T-helper 17 cell (primary cell): ENCODE measurements around the gene SYT14. TPM values are rescaled to one million over a fixed set of nuclear protein-coding genes. Genes with fewer than 3 reads are reported as not detected.
"Not testable (repeated sequence)": the region's sequence is repeated elsewhere in the genome, so short reads cannot be mapped to it uniquely, and the experiment has no call there.

Experiments used
- ATAC-seq: fragments of 150-1000 bp; cut with Tn5 transposase; 2 replicates; pipeline ENCODE4 v1.10.0; 2021; ENCODE audit warnings: mild to moderate bottlenecking, moderate library complexity
- DNase-seq, 3 donors: peaks; one replicate each; pipeline versions ENCODE4 v3.0.0 to v3.0.0-alpha.2; 2020 to 2021
- H3K9me3 ChIP-seq: one replicate; pipeline ENCODE4 v1.7.0; 2013; ENCODE audit warnings: low read length, mild to moderate bottlenecking; ENCODE audit not compliant: control insufficient read depth, poor library complexity, severe bottlenecking
- H3K27ac Mint-ChIP-seq: one replicate; pipeline ENCODE4 v1.8.0; 2022; ENCODE audit warnings: mild to moderate bottlenecking, moderate library complexity, mixed read lengths
- H3K27me3 Mint-ChIP-seq: one replicate; pipeline ENCODE4 v1.8.0; 2022; ENCODE audit warnings: mixed read lengths
- H3K36me3 Mint-ChIP-seq: one replicate; pipeline ENCODE4 v1.8.0; 2022; ENCODE audit warnings: low read depth, mixed read lengths
- H3K4me1 Mint-ChIP-seq: one replicate; pipeline ENCODE4 v1.8.0; 2022; ENCODE audit warnings: mild to moderate bottlenecking, mixed read lengths
- H3K4me3 Mint-ChIP-seq: one replicate; pipeline ENCODE4 v1.8.0; 2022; ENCODE audit warnings: mild to moderate bottlenecking, moderate library complexity, mixed read lengths
- total RNA-seq, 4 donors: library from RNA in 2 of 4; stranded (reverse) in 2 of 4; gene quantifications; one replicate each; pipeline ENCODE4 v1.2.3 and lab custom pipeline; 2022 to 2026

SYT14 gene
- total RNA-seq, 2 donors from 2014 or later = not detected

DNA sequence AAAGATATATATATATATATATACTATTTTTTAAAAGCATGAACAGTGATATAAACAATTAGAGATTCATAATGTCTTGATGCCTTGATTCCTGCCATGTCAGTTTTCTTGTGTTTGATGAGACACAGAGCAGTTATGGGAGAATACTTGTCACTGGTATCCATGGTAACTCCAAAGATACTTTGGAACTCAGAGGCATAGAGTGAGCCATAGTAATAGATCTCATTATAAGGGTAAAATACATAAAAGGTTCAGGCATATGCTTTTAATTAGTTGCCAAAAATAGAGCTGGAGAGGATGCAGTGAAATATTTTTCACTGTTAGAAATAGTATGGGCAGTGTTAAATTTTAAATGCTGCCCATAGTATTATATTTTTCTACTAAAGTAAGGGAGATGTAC lies 134.1 kb downstream of the SYT14 start:
- no peak for DNase-seq
- peaks cover 4% of the 10 kb centered on the region for H3K27me3 Mint-ChIP-seq
- no peaks in the 10 kb centered on the region for H3K4me1 Mint-ChIP-seq
- no peak overlapping the region for H3K4me3 Mint-ChIP-seq
- H3K36me3 Mint-ChIP-seq = no peaks in the 10 kb centered on the region
- H3K27ac Mint-ChIP-seq = no peak overlapping the region
- no peak for ATAC-seq
- H3K9me3 ChIP-seq = no peaks in the 10 kb centered on the region

GRCh38 chr1:210072896-210073504 lies 135.0 kb downstream of the SYT14 start:
- Mint-ChIP-seq H3K36me3 (no peaks in the 10 kb centered on the region), H3K4me3 (no peak overlapping the region), H3K4me1 (no peaks in the 10 kb centered on the region), H3K27ac (no peak overlapping the region), H3K27me3 (peaks cover 4% of the 10 kb centered on the region)
- no peak for DNase-seq
- H3K9me3 ChIP-seq = no peaks in the 10 kb centered on the region
- no peak for ATAC-seq

GRCh38 chr1:210074904-210075303 lies 136.9 kb downstream of the SYT14 start:
- no peaks in the 10 kb centered on the region for H3K9me3 ChIP-seq
- ATAC-seq = no peak
- Mint-ChIP-seq H3K27ac (no peak overlapping the region), H3K36me3 (no peaks in the 10 kb centered on the region), H3K4me1 (no peaks in the 10 kb centered on the region), H3K27me3 (peaks cover 4% of the 10 kb centered on the region), H3K4me3 (no peak overlapping the region)
- no peak for DNase-seq

DNA sequence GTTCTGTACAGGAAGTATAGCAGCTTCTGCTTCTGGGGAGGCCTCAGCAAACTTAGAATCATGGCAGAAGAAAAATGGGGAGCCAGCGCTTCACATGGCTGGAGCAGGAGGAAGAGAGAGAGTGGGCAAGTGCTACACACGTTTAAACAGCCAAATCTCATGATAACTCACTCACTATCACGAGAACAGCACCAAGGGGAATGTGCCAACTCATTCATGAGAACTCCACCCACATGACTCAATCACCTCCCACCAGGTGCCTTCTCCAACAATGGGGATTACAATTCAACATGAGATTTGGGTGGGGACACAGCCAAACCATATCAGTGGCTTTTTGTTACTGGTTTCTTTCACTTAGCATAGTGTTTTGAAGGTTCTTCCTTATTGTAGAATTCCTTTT lies 138.6 kb downstream of the SYT14 start:
- H3K9me3 ChIP-seq = no peaks in the 10 kb centered on the region
- no peaks in the 10 kb centered on the region for H3K36me3 Mint-ChIP-seq
- no peaks in the 10 kb centered on the region for H3K4me1 Mint-ChIP-seq
- no peak overlapping the region for H3K4me3 Mint-ChIP-seq
- no peak overlapping the region for H3K27ac Mint-ChIP-seq
- peaks cover 4% of the 10 kb centered on the region for H3K27me3 Mint-ChIP-seq
- ATAC-seq = no peak
- DNase-seq = no peak

- Mint-ChIP-seq H3K36me3 (no peaks in the 10 kb centered on the region), H3K27me3 (no peaks in the 10 kb centered on the region), H3K27ac (no peak overlapping the region), H3K4me3 (no peak overlapping the region), H3K4me1 (no peaks in the 10 kb centered on the region)
- DNase-seq = no peak
- no peaks in the 10 kb centered on the region for H3K9me3 ChIP-seq
- ATAC-seq = no peak
These were observed 143.5 kb downstream of the SYT14 start for GRCh38 chr1:210081494-210081893.

GRCh38 chr1:210085359-210085758 lies 147.3 kb downstream of the SYT14 start:
- Mint-ChIP-seq H3K4me3 (no peak overlapping the region), H3K36me3 (peaks cover 2% of the 10 kb centered on the region), H3K4me1 (no peaks in the 10 kb centered on the region), H3K27me3 (peaks cover 4% of the 10 kb centered on the region), H3K27ac (no peak overlapping the region)
- H3K9me3 ChIP-seq = no peaks in the 10 kb centered on the region
- ATAC-seq = no peak
- no peak for DNase-seq

- DNase-seq = no peak
- Mint-ChIP-seq H3K36me3 (peaks cover 2% of the 10 kb centered on the region), H3K4me3 (no peak overlapping the region), H3K27ac (no peak overlapping the region), H3K4me1 (no peaks in the 10 kb centered on the region), H3K27me3 (peaks cover 4% of the 10 kb centered on the region)
- no peaks in the 10 kb centered on the region for H3K9me3 ChIP-seq
- no peak for ATAC-seq
These were observed 149.0 kb downstream of the SYT14 start for GRCh38 chr1:210087058-210087457.

- Mint-ChIP-seq H3K4me1 (no peaks in the 10 kb centered on the region), H3K27me3 (peaks cover 16% of the 10 kb centered on the region), H3K36me3 (peaks cover 2% of the 10 kb centered on the region), H3K4me3 (no peak overlapping the region), H3K27ac (no peak overlapping the region)
- no peak for DNase-seq
- ATAC-seq = no peak
- no peaks in the 10 kb centered on the region for H3K9me3 ChIP-seq
These were observed 151.8 kb downstream of the SYT14 start for GRCh38 chr1:210089855-210090254.

- no peaks in the 10 kb centered on the region for H3K4me1 Mint-ChIP-seq
- peaks cover under 1% of the 10 kb centered on the region for H3K36me3 Mint-ChIP-seq
- H3K27me3 Mint-ChIP-seq = peaks cover 19% of the 10 kb centered on the region
- DNase-seq (no peak), ATAC-seq (no peak)
- H3K9me3 ChIP-seq = no peaks in the 10 kb centered on the region
- no peak overlapping the region for H3K4me3 Mint-ChIP-seq
- H3K27ac Mint-ChIP-seq = no peak overlapping the region
These were observed 154.3 kb downstream of the SYT14 start for GRCh38 chr1:210092366-210092765.

DNA sequence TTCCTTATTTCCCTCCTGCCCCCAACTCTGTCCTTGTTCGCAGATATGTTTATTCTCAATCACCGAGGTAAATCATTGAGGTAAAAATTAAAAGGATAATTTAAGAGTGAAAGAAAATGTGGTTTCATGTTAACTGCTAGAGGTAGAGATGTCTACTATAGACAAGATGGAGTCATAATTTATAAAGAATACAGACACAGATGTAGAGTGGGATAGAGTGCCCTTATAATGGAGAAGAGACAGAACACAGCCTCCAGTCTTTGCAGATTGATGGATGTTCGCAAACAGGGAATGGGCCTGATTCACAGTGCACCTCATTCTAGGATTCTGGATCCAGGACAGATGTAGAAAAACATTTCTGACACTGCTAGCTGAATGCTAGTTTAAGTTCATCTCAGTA lies 155.4 kb downstream of the SYT14 start:
- H3K36me3 Mint-ChIP-seq = no peaks in the 10 kb centered on the region
- DNase-seq (no peak), ATAC-seq (no peak)
- no peaks in the 10 kb centered on the region for H3K4me1 Mint-ChIP-seq
- H3K27me3 Mint-ChIP-seq = peaks cover 24% of the 10 kb centered on the region
- no peak overlapping the region for H3K4me3 Mint-ChIP-seq
- H3K9me3 ChIP-seq = no peaks in the 10 kb centered on the region
- no peak overlapping the region for H3K27ac Mint-ChIP-seq

GRCh38 chr1:210098356-210098755 lies 160.3 kb downstream of the SYT14 start:
- no peaks in the 10 kb centered on the region for H3K9me3 ChIP-seq
- no peak overlapping the region for H3K27ac Mint-ChIP-seq
- H3K4me3 Mint-ChIP-seq = no peak overlapping the region
- H3K4me1 Mint-ChIP-seq = no peaks in the 10 kb centered on the region
- no peaks in the 10 kb centered on the region for H3K36me3 Mint-ChIP-seq
- ATAC-seq (no peak), DNase-seq (no peak)
- H3K27me3 Mint-ChIP-seq = peaks cover 45% of the 10 kb centered on the region

GRCh38 chr1:210099921-210100320 lies 161.9 kb downstream of the SYT14 start:
- Mint-ChIP-seq H3K4me1 (no peaks in the 10 kb centered on the region), H3K27me3 (peaks cover 36% of the 10 kb centered on the region)

DNA sequence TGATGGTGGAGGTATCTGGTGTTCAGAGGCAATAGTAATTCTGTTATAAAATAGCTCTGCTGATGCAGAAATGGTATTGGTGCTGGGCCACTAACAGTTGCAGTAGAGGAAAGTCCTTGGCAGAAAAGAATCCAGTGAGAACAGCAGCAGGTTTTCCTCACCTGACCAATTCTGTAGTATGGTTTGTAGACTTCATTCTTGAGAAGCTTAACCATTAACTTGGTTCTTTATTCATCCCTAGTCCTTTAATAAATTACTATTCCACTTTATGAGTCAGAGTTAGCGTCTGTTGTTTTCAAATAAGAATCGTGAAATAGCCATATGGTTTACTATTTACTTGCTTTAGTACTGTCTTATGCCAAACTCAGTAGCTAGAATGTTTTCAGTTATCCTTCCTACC lies 166.1 kb downstream of the SYT14 start:
- no peak overlapping the region for H3K27ac Mint-ChIP-seq
- no peak for ATAC-seq
- H3K4me1 Mint-ChIP-seq = no peaks in the 10 kb centered on the region
- H3K36me3 Mint-ChIP-seq = no peaks in the 10 kb centered on the region
- DNase-seq = no peak
- no peak overlapping the region for H3K4me3 Mint-ChIP-seq
- no peaks in the 10 kb centered on the region for H3K9me3 ChIP-seq
- H3K27me3 Mint-ChIP-seq = peaks cover 19% of the 10 kb centered on the region

More at GRCh38 chr1:210099921-210100320, 161.9 kb downstream of the SYT14 start:
- H3K36me3 Mint-ChIP-seq = no peaks in the 10 kb centered on the region
- no peak overlapping the region for H3K27ac Mint-ChIP-seq
- H3K4me3 Mint-ChIP-seq = no peak overlapping the region
- ATAC-seq (no peak), DNase-seq (no peak)
- no peaks in the 10 kb centered on the region for H3K9me3 ChIP-seq

DNA sequence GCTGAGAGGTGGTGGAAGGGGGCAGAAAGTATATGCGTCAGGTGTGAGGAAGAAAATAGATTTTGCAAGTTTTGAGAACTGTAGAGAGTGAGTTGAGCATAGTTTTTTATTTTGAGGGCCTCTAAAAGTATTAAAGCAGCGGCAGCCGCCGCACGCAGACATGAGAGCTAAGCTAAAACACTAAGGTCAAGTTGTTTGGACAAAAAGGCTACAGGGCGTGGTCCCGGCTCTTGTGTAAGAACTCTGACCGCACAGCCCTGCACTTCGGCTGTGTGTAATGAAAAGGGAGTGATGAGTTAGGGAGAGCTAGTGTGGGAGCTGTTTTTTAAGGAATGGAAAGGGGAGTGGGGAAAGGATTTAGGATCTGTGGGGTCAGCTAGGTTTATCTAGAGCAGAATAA lies 174.9 kb downstream of the SYT14 start:
- H3K27ac Mint-ChIP-seq, DNase-seq, H3K36me3 Mint-ChIP-seq: not testable (repeated sequence)

More for the DNA sequence above, 174.9 kb downstream of the SYT14 start:
- H3K4me3 Mint-ChIP-seq, H3K4me1 Mint-ChIP-seq, H3K27me3 Mint-ChIP-seq, ATAC-seq, H3K9me3 ChIP-seq: not testable (repeated sequence)
